K562 treated with DMSO at 1 percent for 4 hours (cell line): Measurements from ENCODE around the gene INTS4. TPM values are rescaled to one million over a fixed set of nuclear protein-coding genes. Genes with fewer than 3 reads are reported as not detected.

Source experiments
- total RNA-seq: library from RNA; unstranded; fragments of 300-600 nt; gene quantifications from 2 replicates; pipeline ENCODE4 v1.2.3, GENCODE V29; 2022; ENCODE audit not compliant: insufficient read depth

The INTS4 gene, protein sequence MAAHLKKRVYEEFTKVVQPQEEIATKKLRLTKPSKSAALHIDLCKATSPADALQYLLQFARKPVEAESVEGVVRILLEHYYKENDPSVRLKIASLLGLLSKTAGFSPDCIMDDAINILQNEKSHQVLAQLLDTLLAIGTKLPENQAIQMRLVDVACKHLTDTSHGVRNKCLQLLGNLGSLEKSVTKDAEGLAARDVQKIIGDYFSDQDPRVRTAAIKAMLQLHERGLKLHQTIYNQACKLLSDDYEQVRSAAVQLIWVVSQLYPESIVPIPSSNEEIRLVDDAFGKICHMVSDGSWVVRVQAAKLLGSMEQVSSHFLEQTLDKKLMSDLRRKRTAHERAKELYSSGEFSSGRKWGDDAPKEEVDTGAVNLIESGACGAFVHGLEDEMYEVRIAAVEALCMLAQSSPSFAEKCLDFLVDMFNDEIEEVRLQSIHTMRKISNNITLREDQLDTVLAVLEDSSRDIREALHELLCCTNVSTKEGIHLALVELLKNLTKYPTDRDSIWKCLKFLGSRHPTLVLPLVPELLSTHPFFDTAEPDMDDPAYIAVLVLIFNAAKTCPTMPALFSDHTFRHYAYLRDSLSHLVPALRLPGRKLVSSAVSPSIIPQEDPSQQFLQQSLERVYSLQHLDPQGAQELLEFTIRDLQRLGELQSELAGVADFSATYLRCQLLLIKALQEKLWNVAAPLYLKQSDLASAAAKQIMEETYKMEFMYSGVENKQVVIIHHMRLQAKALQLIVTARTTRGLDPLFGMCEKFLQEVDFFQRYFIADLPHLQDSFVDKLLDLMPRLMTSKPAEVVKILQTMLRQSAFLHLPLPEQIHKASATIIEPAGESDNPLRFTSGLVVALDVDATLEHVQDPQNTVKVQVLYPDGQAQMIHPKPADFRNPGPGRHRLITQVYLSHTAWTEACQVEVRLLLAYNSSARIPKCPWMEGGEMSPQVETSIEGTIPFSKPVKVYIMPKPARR
- total RNA-seq, result 23.2 and 29.8 TPM in 2 replicates

DNA sequence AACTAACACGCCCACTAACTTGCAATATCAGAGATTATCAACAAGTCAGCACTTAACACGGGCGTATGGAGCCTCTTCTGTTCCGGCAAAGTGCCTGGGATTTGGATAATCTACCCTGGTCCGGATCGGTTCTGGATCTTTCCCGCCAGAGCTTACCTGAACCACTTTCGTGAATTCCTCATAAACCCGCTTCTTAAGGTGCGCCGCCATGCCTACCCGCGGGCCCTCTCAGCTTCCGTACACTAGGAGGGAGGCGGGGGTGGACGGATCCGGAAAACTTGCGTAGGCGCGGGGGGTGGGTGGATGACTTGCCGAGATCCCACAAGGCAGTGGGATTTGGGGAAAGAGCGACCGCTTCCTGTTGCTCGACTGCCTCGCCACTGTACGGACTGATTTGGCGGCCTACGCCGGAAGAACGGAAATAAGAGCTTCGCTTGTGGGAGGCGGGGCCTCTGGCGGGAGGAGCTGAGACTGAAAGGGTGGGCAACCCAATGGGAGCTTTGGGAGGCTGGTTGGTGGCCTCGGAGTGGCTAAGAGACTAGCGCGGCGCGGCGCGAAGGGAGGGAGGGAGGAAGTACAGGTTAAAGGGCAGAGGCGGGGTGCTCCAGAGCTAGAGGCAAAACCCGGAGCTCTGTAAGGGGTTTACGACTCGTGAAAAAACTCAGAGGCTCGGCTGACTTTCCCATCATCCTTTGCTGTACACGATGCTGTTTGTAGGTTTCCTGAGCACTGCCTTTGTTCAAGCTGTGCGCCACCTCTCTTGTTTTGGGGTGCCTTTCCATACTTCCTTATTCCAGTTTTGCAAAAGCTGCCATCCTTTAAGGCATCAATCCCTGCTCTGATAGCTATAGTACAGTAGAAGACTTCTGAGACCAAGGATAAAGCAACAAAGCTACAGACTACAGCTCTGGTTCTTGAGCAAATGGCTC, at the start of gene INTS4:
Gene INTS4 (minus strand): TSS at position 235 of the 929 bp plus-strand sequence. CDS start 25 bp downstream, at position 210.

DNA sequence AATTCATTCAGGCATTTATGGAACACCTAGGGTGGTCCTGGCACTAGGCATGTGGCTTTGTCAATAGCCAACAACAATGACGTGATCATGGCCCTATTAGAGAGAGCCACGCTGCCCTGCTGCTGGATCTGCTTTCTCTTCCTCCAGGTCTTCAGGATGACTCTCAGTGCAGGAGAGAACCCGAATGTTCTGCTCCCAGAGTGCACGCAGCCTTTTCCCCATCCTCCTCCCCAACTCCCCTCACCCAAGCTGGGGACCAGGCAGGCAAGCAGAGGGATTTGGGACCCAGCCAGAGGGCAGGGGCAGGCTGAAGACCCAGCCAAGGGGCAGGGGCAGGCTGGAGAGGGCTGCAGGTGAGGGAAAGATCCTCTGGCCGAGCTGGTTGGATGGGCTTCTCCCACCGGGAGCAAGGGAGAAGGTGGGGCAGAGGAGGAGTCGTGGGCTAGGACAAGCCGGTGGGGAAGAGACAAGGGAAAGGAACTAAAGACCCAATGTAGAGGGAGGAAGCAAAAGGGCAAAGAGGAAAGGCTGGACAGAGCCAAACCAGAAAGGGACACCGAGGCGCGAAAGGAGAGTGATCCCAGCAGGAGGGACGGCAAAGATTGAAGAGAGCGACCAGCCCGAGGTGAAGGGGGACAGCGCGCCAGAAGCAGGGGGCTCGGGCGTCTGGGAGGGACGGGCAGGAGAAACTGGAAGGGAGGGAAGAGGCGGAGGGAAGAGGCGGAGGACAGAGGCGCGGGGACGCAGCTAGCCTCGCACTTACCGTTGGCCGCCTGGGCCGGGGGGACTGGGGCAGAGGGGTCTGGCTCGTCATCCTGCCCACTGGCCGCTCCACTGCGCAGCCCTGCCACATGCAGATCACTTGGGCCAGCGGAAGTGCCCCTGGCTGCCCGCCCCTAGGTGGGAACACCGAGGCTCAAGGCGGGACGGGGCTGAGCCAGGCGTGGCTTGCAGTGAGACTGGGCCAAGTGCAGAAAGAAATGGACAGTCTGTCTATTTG, 28.2 kb upstream of the INTS4 start, which contains the start of gene KCTD14:
Gene KCTD14 (minus strand): TSS at position 880 of the 1,000 bp plus-strand sequence. CDS start 27 bp downstream, at position 853.

Other genes with a start within 250 kb of the INTS4 start
- gene RSF1, start 173.9 kb downstream of the INTS4 start, total RNA-seq, result 24.6 and 29.8 TPM in 2 replicates
- 28.9 and 42.2 TPM in 2 replicates for gene AAMDC, start 173.5 kb downstream of the INTS4 start, total RNA-seq
- 0.52 TPM in 1 of 2 replicates, not detected in the other for gene KCTD14, start 28.6 kb upstream of the INTS4 start, total RNA-seq
- gene THRSP, start 69.2 kb upstream of the INTS4 start, total RNA-seq, result 1.3 and 3.1 TPM in 2 replicates
- 582 and 668 TPM in 2 replicates for gene NDUFC2, start 85.2 kb upstream of the INTS4 start, total RNA-seq
- 31.1 and 42.6 TPM in 2 replicates for gene ALG8, start 145.0 kb upstream of the INTS4 start, total RNA-seq
- 6.5 and 10.1 TPM in 2 replicates for gene KCTD21, start 194.0 kb upstream of the INTS4 start, total RNA-seq
- 4.4 and 6.3 TPM in 2 replicates for gene USP35, start 194.3 kb upstream of the INTS4 start, total RNA-seq